NCI-H226 (cell line): Measurements from ENCODE around the gene SLC5A9.
A peak's percentile ranks its signal among the peaks of the same experiment; 100 is the strongest.
"Not testable (repeated sequence)": the region's sequence is repeated elsewhere in the genome, so short reads cannot be mapped to it uniquely, and the experiment has no call there.

Experiments
- DNase-seq: peaks from one replicate; pipeline ENCODE4 v3.0.0-alpha.2; 2015

The SLC5A9 gene

DNA sequence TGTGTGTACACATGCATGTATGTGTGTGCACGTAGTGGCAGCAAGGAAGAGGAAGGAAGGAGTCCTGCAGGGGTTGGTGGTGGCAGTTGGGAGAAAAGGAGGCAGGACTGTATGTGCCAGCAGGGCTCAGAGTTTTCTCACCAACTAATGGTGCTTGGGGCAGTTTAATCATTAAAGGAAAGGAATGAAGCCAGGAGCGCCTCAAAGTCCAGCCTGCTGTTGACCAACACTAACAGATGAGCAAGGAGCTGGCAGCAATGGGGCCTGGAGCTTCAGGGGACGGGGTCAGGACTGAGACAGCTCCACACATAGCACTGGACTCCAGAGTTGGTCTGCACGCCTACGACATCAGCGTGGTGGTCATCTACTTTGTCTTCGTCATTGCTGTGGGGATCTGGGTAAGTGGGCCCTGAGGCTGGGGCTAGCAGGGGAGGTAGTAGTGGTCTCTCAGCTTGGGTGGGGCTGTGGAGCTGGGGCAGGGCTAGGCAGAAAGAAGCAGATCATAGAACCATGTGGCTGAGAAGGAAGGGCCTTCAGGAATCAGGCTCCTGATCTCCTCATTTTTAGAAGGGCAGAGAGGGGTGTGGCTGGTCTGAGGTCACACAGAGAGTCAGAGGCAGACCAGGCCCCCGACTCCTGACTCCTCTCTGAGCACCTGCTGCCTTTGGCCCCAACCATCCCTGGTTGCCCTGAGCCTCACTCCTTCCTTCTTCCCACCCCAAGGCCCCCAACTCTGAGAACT is at the start of gene SLC5A9:
SLC5A9 (plus strand) TSS at position 216 of the 742 bp plus-strand sequence; CDS start at position 237, 21 bp downstream.
- no peak for DNase-seq

DNA sequence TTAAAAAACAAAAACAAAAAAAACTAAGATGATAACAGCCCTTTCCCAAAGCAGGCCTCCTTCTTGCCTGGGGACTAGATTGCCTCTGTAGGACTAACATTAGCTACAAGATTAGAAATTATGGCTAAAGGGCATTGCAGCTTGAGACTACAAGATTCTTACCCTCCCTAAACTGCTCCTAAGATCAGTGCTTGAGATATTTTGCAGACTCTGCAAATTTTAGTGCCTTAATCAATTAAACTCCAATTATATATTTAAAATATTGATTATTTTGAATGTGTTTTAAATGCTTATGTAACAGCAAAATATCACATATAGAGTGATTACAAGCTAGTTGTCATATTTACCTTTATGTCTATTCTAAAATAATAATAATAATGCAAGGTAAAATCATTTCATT is 47.4 kb upstream of the SLC5A9 start:
- DNase-seq: no peak

DNA sequence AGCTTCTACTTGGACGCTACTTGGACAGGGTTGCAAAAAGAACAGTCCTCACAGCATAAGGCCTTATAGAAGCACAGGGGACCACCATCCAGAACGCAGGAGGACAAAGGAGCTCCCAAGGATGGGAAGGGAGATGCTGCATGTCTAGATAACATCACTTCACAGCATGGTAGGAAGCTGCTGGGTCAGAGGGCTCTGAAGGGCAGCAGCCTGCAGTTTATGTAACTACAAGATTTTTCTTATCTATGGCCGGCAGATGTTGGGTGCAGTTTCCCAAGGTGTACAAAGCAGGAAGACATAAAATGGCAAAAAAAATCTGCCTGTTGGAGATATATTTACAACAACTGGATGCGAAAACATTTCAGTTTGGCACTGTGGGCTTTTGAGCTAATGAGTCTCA is 45.3 kb upstream of the SLC5A9 start:
- DNase-seq: no peak

DNA sequence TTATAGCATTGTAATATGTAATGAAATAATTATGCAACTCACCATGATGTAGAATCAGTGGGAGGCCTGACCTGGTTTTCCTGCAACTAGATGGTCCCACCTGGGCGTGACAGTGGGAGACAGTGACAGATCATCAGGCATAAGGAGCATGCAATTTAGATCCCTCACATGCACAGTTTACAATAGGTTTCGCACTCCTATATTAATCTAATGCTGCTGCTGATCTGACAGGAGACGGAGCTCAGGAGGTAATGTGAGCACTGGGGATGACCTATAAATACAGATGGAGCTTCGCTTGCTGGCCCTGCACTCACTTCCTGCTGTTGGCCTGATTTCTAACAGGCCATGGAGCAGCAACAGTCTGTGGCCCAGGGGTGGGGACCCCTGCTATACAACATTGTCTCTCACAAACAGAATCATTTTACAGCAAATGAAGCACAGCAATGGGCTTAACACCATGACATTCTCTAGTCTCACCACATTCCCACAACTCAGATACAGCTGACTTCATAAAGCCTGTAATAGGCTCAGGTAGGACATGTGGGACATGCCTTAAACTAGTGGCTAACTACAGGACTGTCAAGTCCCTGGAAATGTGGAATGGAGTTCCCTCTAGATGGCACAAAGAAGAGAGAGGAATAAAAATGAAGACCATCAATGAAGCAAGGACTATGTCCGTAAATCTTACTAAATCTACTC is 40.7 kb upstream of the SLC5A9 start:
- no peak for DNase-seq

DNA sequence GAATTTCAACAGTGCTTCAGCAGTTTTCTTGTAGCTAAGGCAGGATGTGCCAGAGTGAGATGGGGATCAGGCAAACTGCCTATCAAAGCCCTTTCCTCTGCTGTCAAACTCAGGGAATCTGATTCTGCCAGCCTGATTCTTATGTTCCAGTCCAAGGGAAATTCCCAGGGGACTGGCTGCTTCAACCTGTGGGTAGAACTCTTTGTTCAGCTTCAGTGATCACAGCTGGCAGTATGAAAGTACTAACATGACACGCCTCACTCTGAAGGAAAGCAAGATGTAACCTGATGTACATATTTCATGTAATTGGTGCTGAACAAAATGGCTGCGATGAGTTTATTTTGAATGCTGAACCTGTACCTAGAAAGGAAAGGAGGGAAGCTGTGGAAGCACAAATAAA is 40.1 kb upstream of the SLC5A9 start:
- DNase-seq: no peak

DNA sequence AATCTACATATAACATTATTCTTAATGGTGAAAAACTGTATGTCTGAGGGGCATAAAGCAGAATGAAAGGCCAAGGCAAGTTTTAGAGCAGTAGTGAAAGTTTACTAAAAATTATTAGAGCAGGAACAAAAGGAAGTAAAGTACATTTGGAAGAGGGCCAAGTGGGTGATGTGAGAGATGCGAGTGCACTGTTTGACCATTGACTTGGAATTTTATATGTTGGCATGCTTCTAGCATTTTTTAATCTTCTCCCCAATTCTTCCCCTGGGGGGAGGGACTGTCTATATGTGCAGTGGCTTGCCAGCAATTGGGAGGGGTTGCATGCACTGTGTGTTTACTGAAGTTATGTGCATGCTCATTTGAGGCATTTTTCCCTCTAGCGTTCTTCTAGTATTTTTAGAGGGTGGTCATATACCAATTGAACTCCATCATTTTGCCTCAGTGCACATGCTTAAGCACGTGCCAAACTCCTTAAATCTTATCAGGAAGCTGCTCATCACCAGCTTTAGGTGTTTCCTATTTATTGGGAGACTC is 36.1 kb upstream of the SLC5A9 start:
- no peak for DNase-seq

DNA sequence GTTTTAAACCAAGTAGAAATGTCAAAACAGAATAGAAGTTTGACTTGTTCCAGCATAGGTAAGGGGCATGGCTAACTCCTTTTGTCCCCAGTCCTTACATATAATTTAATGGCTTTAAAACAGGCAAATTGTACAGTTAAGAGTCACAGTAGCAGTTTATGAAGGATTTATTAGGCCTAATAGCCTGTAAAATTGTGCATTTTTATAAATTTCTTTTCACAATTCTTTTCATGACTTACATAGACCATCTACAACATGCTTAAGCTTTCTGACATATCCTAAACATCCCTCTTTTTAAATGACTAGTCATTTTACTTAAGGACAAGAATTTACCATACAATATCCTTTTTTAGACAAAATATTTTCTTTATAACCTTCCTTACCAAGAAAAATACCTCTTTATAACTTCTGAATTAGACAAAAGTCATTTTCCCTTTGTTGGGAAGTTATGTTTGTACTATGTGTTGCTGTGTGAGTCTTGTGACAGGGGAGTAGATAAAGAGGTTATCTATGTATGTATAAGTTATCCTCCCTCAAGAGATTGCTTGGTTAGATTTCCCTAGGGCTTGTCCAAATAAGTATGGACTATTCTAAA is 34.5 kb upstream of the SLC5A9 start:
- no peak for DNase-seq

DNA sequence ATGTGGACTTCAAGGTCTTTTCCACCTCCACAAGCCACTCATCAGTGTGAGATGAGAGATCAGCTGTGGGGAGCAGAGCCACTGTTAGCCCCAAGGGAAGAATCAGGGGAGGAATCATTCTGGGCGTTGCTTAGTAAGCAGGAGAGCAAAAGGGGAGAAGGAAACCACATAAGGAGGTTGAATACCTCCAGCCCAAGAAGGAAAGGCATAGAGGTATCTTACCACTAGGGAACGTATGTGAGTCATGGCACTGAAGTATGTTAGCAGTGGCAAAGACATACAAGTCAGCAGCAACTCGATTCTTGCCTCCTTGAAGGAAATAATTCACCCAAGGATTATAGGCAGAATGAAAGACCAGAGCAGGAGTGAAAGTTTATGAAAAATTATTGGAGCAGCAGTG is 31.6 kb upstream of the SLC5A9 start:
- DNase-seq: no peak

DNA sequence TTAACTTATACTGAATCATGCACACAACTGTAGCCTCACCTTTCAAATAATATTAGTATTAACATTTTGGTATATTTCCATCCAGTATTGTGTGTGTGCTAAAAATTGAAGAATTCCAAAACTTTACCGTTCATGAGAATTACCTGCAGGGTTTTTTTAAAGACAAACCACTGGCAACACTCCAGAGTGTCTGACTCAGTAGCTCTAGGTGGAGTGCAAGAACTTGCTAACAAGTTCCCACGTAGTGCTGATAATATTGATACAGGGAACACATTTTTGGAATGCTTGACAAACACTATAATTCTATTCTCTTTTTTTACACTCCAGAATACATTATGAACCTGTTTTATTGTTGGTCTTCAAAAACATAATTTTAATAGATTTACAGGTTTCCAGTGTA is 27.7 kb upstream of the SLC5A9 start:
- DNase-seq: no peak

DNA sequence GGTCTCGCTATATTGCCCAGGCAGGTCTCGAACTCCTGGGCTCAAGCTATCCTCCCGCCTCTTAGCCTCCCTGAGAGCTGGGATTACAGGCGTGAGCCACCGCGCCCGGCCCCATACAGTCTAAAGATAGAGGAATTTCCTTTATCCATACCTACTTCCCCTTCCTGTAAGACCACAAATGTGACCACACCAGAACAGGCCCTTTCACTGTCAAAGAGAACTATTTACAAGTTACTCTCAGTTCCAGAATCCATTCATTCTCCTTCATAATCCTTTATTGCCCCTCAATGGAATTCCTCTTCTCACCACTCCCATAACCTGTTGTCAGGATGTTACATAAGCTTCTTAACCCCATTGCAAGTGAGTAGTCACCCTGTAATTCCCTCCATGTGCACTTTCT is 26.3 kb upstream of the SLC5A9 start:
- DNase-seq: no peak

DNA sequence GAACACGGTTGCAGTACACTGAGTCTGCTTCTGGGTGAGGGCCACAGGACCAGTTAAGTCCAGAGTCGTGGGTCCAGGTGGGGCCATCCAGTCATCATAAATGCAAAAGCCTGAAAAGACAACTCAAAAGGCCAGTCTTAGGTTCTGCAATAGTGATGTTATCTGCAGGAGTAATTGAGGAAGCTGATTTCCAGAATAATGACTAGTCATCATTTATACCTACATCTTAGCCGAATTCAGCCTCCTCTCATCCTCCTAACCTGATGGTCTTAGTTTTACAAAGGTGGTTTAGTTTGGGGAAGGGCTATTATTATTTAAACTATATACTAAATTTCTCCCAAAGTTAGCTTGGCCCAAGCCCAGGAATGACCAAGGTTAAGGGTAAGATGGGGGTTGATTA is 23.5 kb upstream of the SLC5A9 start:
- DNase-seq: no peak

DNA sequence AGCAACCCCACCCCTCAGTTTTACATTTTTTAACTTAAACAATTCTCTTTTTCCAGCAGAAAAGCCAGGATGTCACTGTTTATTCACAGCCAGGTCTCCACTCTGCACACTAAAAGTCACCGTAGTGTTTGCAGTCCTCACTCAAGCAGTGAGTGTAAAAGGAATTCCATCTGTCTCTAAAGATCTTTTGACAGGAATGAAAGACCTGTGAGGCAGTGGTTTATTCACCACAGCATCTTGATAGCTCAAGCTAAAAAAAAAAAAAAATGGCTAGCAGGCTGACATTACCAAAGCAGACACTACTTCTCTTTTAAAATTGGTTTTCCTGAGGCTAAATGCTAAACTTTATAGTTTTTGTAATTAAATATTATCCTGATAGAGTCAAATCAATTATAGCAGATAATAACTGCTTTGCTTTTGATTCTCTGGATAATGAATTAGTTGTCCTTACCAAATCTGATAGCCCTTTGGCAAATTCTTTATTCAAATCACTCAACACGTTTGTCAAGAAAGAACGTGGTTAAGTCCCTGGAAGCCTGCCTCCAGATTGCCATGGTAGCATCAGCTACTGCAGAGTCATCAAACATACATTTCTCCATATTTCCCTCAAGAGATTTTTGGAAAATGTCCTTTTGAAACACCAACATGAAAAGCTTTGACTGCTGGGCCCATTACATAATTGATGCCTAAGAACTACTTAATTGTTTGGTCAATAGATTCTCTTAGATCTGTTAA is 22.2 kb upstream of the SLC5A9 start:
- DNase-seq: no peak

DNA sequence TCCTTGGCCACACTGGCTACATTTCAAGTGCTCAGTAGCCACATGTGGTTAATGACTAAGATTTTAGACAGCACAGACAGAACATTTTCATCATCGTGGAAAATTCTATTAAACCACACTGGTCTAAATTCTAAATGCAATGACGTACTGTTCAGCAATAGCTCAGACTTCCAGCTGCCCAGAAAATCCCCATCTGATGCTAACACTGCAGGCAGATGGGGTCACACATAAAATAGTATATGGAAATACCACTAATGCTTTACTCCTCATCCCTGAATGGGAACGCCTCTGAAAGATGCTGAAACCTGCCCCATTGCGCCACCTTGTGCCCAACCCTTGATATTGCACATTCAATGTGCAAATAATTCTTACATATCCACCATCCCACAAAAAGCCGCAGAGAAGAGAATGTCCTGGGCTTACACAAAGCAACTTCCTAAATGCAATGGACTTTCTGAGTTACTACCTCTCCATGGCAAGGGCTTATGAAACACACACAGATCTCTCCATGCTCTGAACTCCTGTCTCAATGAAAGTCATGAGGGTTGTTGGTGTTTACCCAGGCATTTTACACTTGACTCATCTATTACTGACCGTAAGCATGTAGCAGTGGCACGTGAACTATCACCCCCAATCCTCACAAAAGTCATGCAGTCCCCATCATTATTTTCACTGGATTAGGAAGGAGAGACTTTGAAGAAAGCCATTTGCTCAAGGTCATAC is 20.3 kb upstream of the SLC5A9 start:
- peak; percentile 72 for DNase-seq

DNA sequence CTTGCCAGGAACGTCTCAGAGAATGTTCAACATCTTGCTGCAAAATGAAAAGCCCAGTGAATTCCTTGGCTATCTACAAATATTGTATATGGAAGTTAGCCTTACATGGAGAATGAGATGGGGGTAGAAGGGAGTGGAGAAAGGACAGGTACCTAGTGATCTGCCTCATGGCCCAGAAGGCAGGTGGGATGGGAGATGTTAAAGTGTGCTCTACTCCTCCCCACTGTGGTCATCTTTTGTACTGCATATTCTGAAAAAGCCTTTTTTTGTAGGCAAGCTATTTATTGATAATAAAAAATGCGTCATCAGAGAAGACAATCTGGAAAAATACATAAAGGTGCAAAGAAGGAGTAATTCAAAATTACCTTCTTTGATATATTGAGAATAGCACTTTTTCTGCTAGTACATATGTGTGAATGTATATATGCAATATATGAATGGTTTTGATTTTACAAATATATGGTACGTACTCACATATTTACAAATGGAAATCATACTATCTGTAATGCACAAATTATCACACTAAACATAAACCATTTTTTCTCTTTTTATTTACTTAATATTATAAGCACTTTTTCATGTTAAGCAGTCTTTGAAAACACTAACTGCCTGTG is 19.1 kb upstream of the SLC5A9 start:
- no peak for DNase-seq

DNA sequence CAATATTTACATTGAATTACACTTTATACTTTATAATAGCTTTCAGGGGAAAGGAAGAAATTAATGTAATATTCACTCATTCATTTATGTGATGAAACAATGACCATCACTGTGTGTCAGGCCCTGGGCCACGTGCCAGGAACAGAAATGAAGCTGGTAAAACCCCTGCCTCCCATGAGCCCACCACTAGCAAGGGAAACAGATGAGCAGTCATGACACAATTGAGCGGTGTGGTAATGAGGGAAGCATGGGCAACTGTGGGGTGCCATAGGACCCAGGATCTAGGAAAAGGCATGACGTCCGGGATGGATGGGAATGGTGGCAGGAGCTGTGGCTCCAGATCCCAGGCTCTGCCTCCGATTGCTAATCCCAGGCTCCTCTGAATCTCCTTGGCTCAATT is 17.0 kb upstream of the SLC5A9 start:
- DNase-seq: no peak

DNA sequence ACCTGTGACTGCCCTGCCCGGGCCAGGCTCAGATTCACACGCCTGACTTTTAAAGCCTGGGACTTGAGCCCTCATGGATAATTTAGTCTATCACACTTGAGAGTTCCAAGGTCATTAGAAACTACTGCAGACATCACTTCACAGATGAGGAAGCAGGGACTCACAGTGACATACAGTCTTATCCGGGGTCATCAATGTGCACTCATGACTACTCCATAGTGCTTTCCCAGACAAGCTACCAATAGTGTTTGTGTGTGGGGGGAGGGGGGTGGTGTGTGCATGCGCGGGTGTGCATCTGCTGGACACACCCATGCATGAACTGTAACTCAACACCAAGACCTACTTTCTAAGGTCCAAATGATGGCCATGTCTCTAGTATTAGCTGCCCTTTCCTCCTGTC is 16.1 kb upstream of the SLC5A9 start:
- no peak for DNase-seq

DNA sequence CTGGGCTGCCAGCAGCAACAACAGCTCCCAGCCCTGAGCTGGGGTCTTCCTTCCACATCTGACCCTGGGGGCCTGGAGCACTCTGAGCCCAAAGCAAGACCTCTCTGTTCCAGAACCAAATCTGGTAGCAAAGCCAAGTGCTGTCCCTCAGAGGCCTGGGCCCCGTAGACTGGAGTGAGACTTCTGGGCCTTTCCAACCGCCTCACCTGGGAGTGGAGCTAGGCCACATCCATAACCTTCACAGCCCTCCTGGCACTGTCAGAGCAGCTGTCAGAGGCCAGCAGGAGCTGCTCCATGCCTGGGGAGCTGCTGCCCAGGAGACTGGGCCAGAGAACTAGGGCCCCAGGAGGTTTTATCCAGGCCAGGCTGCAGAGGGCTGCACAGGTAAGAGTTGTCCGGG is 15.4 kb upstream of the SLC5A9 start:
- no peak for DNase-seq

DNA sequence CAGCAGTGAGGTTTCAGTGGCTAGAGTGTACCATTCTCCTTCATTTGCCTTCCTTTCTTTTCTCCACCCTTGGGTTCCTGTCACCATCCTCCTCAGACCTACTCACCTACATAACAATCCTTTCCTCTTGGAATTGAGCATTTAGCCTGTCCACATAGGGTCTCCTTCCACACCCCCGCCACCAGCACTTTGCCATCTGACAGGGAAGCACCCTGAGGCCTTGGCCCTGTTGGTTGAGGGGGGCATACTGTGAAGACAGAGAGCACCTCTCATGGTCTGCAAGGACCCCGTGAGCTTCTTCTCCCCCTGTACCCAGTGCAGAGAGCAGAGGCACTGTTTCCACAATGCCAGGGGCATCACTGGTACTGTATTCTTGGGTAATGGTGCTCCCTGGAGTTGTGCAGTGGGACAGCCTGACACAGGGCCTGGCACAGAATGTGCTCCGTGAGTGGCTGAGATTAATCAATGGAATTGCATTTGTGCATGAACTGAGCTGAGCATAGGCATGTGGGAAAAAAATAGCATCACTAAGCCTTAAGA is 14.9 kb upstream of the SLC5A9 start:
- DNase-seq: no peak

DNA sequence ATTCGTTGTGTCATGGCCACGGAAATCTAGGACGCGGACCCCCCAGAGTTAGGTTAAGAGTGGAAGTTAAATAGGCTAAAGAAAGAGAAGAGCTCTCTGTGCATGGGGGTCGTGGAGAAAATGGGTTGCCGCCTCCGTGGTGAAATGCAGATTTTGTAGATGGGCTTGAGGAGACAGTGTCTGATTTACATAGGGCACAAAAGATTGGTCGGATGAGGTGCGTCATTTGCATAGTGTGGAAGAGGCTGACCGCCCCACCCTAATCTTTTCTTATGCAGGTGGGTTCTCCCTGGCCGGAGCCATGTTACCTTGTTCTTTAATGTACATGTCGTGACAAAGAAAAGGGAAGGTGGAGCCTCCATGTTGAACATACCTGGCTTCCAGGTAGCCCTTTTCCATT is 14.3 kb upstream of the SLC5A9 start:
- DNase-seq: no peak

DNA sequence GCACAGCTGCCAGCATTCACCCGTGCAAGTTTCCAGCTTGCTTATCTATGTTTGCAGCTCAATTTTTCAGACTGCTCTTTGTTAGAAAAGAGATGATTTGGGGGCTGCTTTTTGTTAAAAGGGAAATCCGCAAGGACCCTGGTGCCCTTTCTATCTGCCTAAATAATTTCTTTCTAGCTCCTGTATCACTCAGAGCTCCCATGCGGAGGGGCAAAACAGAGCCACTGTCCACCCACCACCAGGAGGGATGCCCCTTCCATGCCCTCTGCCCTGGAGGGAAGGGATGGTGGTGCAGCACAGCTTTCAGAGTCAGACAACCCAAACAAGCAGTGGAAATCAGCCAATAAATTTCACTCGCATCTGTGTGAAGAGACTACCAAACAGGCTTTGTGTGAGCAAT is 13.9 kb upstream of the SLC5A9 start:
- no peak for DNase-seq

DNA sequence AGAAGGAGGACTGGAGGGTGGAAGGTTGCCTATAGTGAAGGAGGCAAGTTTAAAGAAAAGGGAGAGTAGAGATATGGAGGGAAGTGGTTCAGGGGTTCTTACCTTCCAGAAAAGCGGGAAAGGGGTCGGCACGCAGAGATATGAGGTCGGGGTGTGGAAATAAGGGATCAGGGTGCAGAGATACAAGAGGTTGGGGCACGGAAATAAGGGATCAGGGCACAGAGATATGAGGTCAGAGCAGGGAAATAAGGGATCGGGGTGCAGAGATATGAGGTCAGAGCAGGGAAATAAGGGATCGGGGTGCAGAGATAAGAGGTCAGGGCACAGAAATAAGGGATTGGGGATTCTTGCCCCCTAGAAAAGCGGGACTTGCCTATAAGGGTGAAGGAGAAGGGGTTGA is 9.1 kb upstream of the SLC5A9 start:
- not testable (repeated sequence) for DNase-seq

DNA sequence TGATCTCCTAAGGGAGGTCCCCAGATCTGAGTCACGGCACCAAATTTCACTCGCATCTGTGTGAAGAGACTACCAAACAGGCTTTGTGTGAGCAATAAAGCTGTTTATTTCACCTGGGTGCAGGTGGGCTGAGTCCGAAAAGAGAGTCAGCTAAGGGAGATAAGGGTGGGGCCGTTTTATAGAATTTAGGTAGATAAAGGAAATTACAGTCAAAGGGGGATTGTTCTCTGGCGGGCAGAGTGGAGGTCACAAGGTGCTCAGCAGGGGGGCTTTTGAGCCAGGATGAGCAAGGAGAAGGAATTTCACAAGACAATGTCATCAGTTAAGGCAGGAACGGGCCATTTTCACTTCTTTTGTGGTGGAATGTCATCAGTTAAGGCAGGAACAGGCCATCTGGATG is 8.2 kb upstream of the SLC5A9 start:
- DNase-seq: not testable (repeated sequence)
